ENCODE data around the gene DYSF. TPM values are rescaled to one million over a fixed set of nuclear protein-coding genes. Genes with fewer than 3 reads are reported as not detected.

Gene DYSF
- polyA plus RNA-seq, 1 of the 3 experiments (the other 2 are of a cell fraction) = 0.10 TPM

DNA sequence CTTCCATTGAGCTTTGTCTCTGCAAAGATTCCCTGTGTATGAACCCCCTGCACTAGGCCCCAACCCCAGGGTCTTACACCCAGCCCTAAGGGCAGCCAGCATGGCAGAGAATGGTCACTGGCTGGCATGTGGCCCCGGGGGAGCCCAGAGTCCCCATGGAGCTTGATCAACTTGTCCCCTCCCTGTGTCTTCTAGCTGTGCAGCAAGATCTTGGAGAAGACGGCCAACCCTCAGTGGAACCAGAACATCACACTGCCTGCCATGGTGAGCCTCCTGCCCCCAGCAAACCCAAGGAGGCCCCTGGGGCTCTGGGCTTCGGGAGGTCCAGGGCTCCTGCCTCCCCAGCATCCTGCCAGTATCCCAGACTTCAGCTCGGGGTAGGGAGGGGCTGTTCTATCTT lies 81.5 kb downstream of the DYSF start (continued):
- TF ChIP-seq, protein P1, sequence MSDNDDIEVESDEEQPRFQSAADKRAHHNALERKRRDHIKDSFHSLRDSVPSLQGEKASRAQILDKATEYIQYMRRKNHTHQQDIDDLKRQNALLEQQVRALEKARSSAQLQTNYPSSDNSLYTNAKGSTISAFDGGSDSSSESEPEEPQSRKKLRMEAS (IDR thresholded peaks at IDR 0.05; ENCODE audit: low read depth) = no peak
- TF ChIP-seq GATA2 (CRISPR knock-in tag; IDR thresholded peaks at IDR 0.05) (no peak), POLR2AphosphoS5 (IDR thresholded peaks at IDR 0.05; ENCODE audit: low read depth, low read length) (no peak)

DNA sequence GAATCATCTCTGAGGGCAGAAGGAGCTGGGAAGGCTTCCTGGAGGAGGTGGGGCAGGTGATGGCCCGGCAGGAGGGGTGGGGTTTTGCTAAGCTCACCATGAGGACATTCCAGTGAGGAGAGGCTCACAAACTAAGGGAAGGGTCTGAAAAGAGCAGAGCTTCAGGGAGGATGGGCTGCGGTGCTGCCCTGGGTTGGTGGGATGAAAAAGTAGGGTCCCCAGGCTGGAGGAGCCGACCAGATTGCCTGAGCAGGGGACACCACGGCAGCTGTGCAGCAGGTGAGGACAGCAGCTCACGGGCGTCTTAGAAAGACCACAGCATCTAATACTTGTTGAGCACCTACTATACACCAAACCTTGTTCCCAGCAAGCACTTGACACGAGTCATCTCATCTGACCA lies 82.2 kb downstream of the DYSF start:
- Histone ChIP-seq H3K9me2 (no peaks in the 10 kb centered on the region), H3K9ac (no peak overlapping the region), H3K36me3 (replicated peaks in 1 of 2; ENCODE audit: control insufficient read depth in 1 of 2, insufficient read depth in 2 of 2, low read length in 1 of 2) (no peaks in the 10 kb centered on the region), H4K20me1 (ENCODE audit: insufficient read depth) (no peaks in the 10 kb centered on the region), H3K4me1 (ENCODE audit: control insufficient read depth in 1 of 2, insufficient read depth in 2 of 2, low read depth in 1 of 2, low read length in 1 of 2) (no peaks in the 10 kb centered on the region), H3K4me3 (ENCODE audit: low read depth in 2 of 2, low read length in 1 of 2) (no peak overlapping the region), H3K79me2 (ENCODE audit: insufficient read depth) (no peaks in the 10 kb centered on the region), H3K9me3 (no peaks in the 10 kb centered on the region), H3K27ac (ENCODE audit: low read depth in 2 of 2, low read length in 1 of 2) (no peak overlapping the region), H3K27me3 (ENCODE audit: insufficient read depth) (no peaks in the 10 kb centered on the region), H2AFZ (ENCODE audit: low read depth) (no peak overlapping the region), H3F3A (replicated peaks; ENCODE audit: insufficient read depth) (no peaks in the 10 kb centered on the region), H3K4me2 (no peak overlapping the region)
- ChIA-PET POLR2A (no interaction called here), CTCF (interaction anchor here (0.7 to 4.8 kb wide), 9 partner anchors 9 to 1352 kb away, joined by 3 to 51 read pairs (median 5); no protein-coding TSS in a partner anchor)
- 50% methylated on average over 5 of the region's 7 CpGs for whole genome bisulfite sequencing (ENCODE audit: low lambda C conversion rate)
- TF ChIP-seq TEAD4 (IDR thresholded peaks at IDR 0.05; ENCODE audit: borderline replicate concordance, insufficient read depth) = no peak
- no peak for TF ChIP-seq ELF1 (IDR thresholded peaks at IDR 0.05)
- DNase-seq = no peak

DNA sequence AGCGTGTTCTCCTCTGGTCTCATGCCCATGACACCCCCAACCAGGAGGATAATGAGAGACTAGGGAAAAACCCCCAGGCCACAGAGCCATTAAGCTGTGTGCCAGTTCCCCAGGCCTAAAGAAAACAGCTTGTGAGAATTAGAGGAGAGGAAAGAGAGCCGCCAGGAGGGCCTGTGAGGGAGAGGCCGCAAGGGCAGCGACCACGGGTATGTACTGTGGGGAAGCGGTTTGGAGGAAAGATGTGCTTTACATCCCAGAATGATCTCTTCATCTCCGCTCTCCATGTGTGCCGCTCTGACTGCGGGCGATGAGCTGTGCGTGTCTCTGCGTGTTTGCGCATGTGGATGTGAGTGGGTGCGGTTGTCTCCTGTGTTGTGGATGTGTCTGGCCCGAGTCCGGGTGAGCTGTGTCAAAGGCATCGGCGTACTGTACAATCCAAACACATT lies 82.9 kb downstream of the DYSF start:
- TF ChIP-seq TAF1 (IDR thresholded peaks at IDR 0.05; ENCODE audit: borderline replicate concordance, low read depth, low read length) (no peak), JUND (IDR thresholded peaks at IDR 0.05) (no peak), FOXJ3 (CRISPR knock-in tag; IDR thresholded peaks at IDR 0.05) (no peak), FOXM1 (IDR thresholded peaks at IDR 0.05; ENCODE audit: low read depth) (no peak), GATA2 (CRISPR knock-in tag; IDR thresholded peaks at IDR 0.05) (no peak)
- TF ChIP-seq, protein P1 (IDR thresholded peaks at IDR 0.05; ENCODE audit: low read depth) = no peak
- TF ChIP-seq, protein P2, sequence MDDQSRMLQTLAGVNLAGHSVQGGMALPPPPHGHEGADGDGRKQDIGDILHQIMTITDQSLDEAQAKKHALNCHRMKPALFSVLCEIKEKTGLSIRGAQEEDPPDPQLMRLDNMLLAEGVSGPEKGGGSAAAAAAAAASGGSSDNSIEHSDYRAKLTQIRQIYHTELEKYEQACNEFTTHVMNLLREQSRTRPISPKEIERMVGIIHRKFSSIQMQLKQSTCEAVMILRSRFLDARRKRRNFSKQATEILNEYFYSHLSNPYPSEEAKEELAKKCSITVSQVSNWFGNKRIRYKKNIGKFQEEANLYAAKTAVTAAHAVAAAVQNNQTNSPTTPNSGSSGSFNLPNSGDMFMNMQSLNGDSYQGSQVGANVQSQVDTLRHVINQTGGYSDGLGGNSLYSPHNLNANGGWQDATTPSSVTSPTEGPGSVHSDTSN (IDR thresholded peaks at IDR 0.05) = no peak
- TF ChIP-seq, protein P3, sequence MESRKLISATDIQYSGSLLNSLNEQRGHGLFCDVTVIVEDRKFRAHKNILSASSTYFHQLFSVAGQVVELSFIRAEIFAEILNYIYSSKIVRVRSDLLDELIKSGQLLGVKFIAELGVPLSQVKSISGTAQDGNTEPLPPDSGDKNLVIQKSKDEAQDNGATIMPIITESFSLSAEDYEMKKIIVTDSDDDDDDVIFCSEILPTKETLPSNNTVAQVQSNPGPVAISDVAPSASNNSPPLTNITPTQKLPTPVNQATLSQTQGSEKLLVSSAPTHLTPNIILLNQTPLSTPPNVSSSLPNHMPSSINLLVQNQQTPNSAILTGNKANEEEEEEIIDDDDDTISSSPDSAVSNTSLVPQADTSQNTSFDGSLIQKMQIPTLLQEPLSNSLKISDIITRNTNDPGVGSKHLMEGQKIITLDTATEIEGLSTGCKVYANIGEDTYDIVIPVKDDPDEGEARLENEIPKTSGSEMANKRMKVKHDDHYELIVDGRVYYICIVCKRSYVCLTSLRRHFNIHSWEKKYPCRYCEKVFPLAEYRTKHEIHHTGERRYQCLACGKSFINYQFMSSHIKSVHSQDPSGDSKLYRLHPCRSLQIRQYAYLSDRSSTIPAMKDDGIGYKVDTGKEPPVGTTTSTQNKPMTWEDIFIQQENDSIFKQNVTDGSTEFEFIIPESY (IDR thresholded peaks at IDR 0.05; ENCODE audit: borderline replicate concordance, low read depth) = no peak
- no peaks in the 10 kb centered on the region for H3K79me2 ChIP-seq (ENCODE audit: insufficient read depth)
- no peak overlapping the region for H2AFZ ChIP-seq (ENCODE audit: low read depth)
- H3K27ac ChIP-seq (ENCODE audit: low read depth in 2 of 2, low read length in 1 of 2) = no peak overlapping the region
- no peaks in the 10 kb centered on the region for H3K36me3 ChIP-seq (replicated peaks in 1 of 2; ENCODE audit: control insufficient read depth in 1 of 2, insufficient read depth in 2 of 2, low read length in 1 of 2)
- no peak overlapping the region for H3K9ac ChIP-seq
- no peak overlapping the region for H3K4me2 ChIP-seq
- CTCF ChIA-PET = interaction anchor here (1.0 to 4.8 kb wide), 8 partner anchors 10 to 1352 kb away, joined by 3 to 51 read pairs (median 4); no protein-coding TSS in a partner anchor
- no peaks in the 10 kb centered on the region for H3K9me2 ChIP-seq
- H3K4me1 ChIP-seq (ENCODE audit: control insufficient read depth in 1 of 2, insufficient read depth in 2 of 2, low read depth in 1 of 2, low read length in 1 of 2) = no peaks in the 10 kb centered on the region
- no peak overlapping the region for H3K4me3 ChIP-seq (ENCODE audit: low read depth in 2 of 2, low read length in 1 of 2)
- H3K9me3 ChIP-seq = no peaks in the 10 kb centered on the region
- H3F3A ChIP-seq (replicated peaks; ENCODE audit: insufficient read depth) = no peaks in the 10 kb centered on the region
- no peak for DNase-seq
- WGBS (ENCODE audit: low lambda C conversion rate) = 81% methylated on average over 17 of the region's 18 CpGs
- H4K20me1 ChIP-seq (ENCODE audit: insufficient read depth) = no peaks in the 10 kb centered on the region
- no peaks in the 10 kb centered on the region for H3K27me3 ChIP-seq (ENCODE audit: insufficient read depth)
- POLR2A ChIA-PET = no interaction called here
